H9 (cell line): Measurements from ENCODE around the gene KRTAP12-3. TPM values are rescaled to one million over a fixed set of nuclear protein-coding genes. Genes with fewer than 3 reads are reported as not detected.

Experiments used
- DNase-seq: peaks from one replicate; pipeline ENCODE4 v3.0.0-alpha.2; 2017
- H2AFZ ChIP-seq: one replicate; pipeline ENCODE4 v1.6.1; 2013; ENCODE audit warnings: mild to moderate bottlenecking, low read length, control low read depth, moderate library complexity
- H2AK5ac ChIP-seq: 2 replicates; pipeline ENCODE4 v1.6.1; 2013; ENCODE audit warnings: low read length, control low read depth, mixed read lengths; ENCODE audit not compliant: insufficient read length
- H2BK120ac ChIP-seq: one replicate; pipeline ENCODE4 v1.6.1; 2013; ENCODE audit warnings: low read depth, mild to moderate bottlenecking, low read length, control low read depth, inconsistent platforms; ENCODE audit not compliant: poor library complexity, severe bottlenecking
- H2BK12ac ChIP-seq: 2 replicates; pipeline ENCODE4 v1.6.1; 2013; ENCODE audit warnings: low read length, control low read depth, mixed read lengths, low read depth; ENCODE audit not compliant: insufficient read length
- H2BK15ac ChIP-seq: 2 replicates; pipeline ENCODE4 v1.6.1; 2013; ENCODE audit warnings: low read depth, low read length, control low read depth
- H2BK20ac ChIP-seq: one replicate; pipeline ENCODE4 v1.6.1; 2013; ENCODE audit warnings: low read depth, mild to moderate bottlenecking, low read length, control low read depth, inconsistent platforms; ENCODE audit not compliant: poor library complexity, severe bottlenecking
- H2BK5ac ChIP-seq: 2 replicates; pipeline ENCODE4 v1.6.1; 2013; ENCODE audit warnings: low read length, control low read depth, mixed read lengths; ENCODE audit not compliant: insufficient read length
- H3K14ac ChIP-seq: 2 replicates; pipeline ENCODE4 v1.6.1; 2013; ENCODE audit warnings: low read length, control low read depth; ENCODE audit not compliant: insufficient read depth
- H3K18ac ChIP-seq: 2 replicates; pipeline ENCODE4 v1.6.1; 2013; ENCODE audit warnings: low read depth, mild to moderate bottlenecking, mixed read lengths, low read length, control low read depth; ENCODE audit not compliant: insufficient read length
- H3K23ac ChIP-seq: 2 replicates; pipeline ENCODE4 v1.6.1; 2013; ENCODE audit warnings: low read length, control low read depth, mixed read lengths, low read depth; ENCODE audit not compliant: insufficient read length
- H3K23me2 ChIP-seq: 2 replicates; pipeline ENCODE4 v1.6.1; 2013; ENCODE audit warnings: low read depth, mild to moderate bottlenecking, mixed read lengths, low read length, control low read depth; ENCODE audit not compliant: insufficient read length, poor library complexity, severe bottlenecking
- H3K27ac ChIP-seq: 2 replicates; pipeline ENCODE4 v1.5.1; 2013; ENCODE audit warnings: low read length, control low read depth, mixed read lengths, low read depth; ENCODE audit not compliant: insufficient read length
- H3K27me3 ChIP-seq: 2 replicates; pipeline ENCODE4 v1.6.1; 2013; ENCODE audit warnings: low read length, control low read depth, inconsistent platforms; ENCODE audit not compliant: insufficient read depth
- H3K4ac ChIP-seq: 2 replicates; pipeline ENCODE4 v1.6.1; 2013; ENCODE audit warnings: low read depth, mild to moderate bottlenecking, control low read depth, inconsistent platforms, low read length, moderate library complexity
- H3K4me1 ChIP-seq: 2 replicates; pipeline ENCODE4 v1.6.1; 2013; ENCODE audit warnings: low read length, control low read depth, inconsistent platforms; ENCODE audit not compliant: insufficient read depth
- H3K4me2 ChIP-seq: 2 replicates; pipeline ENCODE4 v1.6.1; 2013; ENCODE audit warnings: low read length, control low read depth, mixed read lengths; ENCODE audit not compliant: insufficient read length, insufficient read depth
- H3K56ac ChIP-seq: 2 replicates; pipeline ENCODE4 v1.6.1; 2013; ENCODE audit warnings: low read depth, mild to moderate bottlenecking, mixed read lengths, low read length, control low read depth; ENCODE audit not compliant: insufficient read length
- H3K79me1 ChIP-seq: 2 replicates; pipeline ENCODE4 v1.6.1; 2013; ENCODE audit warnings: low read depth, mild to moderate bottlenecking, moderate library complexity, low read length, control low read depth, inconsistent platforms; ENCODE audit not compliant: insufficient read depth, poor library complexity, severe bottlenecking
- H3K79me2 ChIP-seq: 2 replicates; pipeline ENCODE4 v1.6.1; 2013; ENCODE audit warnings: low read length, control low read depth, inconsistent platforms; ENCODE audit not compliant: insufficient read depth
- H3K9ac ChIP-seq: 2 replicates; pipeline ENCODE4 v1.6.1; 2013; ENCODE audit warnings: low read length, control low read depth, mixed read lengths; ENCODE audit not compliant: insufficient read length; ENCODE audit errors: extremely low read depth
- H3K9me3 ChIP-seq: one replicate; pipeline ENCODE4 v1.6.1; 2013; ENCODE audit warnings: low read depth, low read length, inconsistent platforms; ENCODE audit not compliant: control insufficient read depth
- H3T11ph ChIP-seq: one replicate; pipeline ENCODE4 v1.6.1; 2013; ENCODE audit warnings: mild to moderate bottlenecking, low read length, control low read depth, inconsistent platforms
- H4K20me1 ChIP-seq: one replicate; pipeline ENCODE4 v1.6.1; 2013; ENCODE audit not compliant: control insufficient read depth, insufficient read length, insufficient read depth
- H4K5ac ChIP-seq: 2 replicates; pipeline ENCODE4 v1.6.1; 2013; ENCODE audit warnings: low read depth, mild to moderate bottlenecking, mixed read lengths, low read length, control low read depth; ENCODE audit not compliant: insufficient read length
- H4K8ac ChIP-seq: replicated peaks from 2 replicates; pipeline ENCODE4 v1.6.1; 2013; ENCODE audit warnings: low read length, control low read depth, mixed read lengths, low read depth; ENCODE audit not compliant: insufficient read length
- H4K91ac ChIP-seq: 2 replicates; pipeline ENCODE4 v1.6.1; 2013; ENCODE audit warnings: low read depth, mild to moderate bottlenecking, moderate library complexity, mixed read lengths, low read length, control low read depth; ENCODE audit not compliant: insufficient read length
- H3K27ac Mint-ChIP-seq, 3 experiments: 2 replicates in 2 of 3; 3 replicates in 1 of 3; pipeline ENCODE4 v1.8.0; 2020 to 2021; ENCODE audit warnings: mixed read lengths in 3 of 3, mild to moderate bottlenecking in 1 of 3, moderate library complexity in 1 of 3
- H3K27me3 Mint-ChIP-seq: 2 replicates; pipeline ENCODE4 v1.8.0; 2021; ENCODE audit warnings: low read depth, mild to moderate bottlenecking, moderate library complexity, mixed read lengths
- H3K36me3 Mint-ChIP-seq, 3 experiments: 2 replicates in 2 of 3; 3 replicates in 1 of 3; pipeline ENCODE4 v1.8.0; 2020 to 2021; ENCODE audit warnings: low read depth in 3 of 3, mixed read lengths in 3 of 3; ENCODE audit not compliant: insufficient read depth in 1 of 3
- H3K4me1 Mint-ChIP-seq, 2 experiments: 2 replicates each; pipeline ENCODE4 v1.8.0; 2020; ENCODE audit warnings: mixed read lengths in 2 of 2
- H3K4me3 Mint-ChIP-seq, 2 experiments: 2 replicates in 1 of 2; 3 replicates in 1 of 2; pipeline ENCODE4 v1.8.0; 2020 to 2021; ENCODE audit warnings: mild to moderate bottlenecking in 2 of 2, mixed read lengths in 2 of 2, moderate library complexity in 1 of 2
- H3K9me3 Mint-ChIP-seq, 2 experiments: 2 replicates in 1 of 2; 3 replicates in 1 of 2; pipeline ENCODE4 v1.8.0; 2020; ENCODE audit warnings: mild to moderate bottlenecking in 2 of 2, mixed read lengths in 2 of 2, moderate library complexity in 1 of 2
- WGBS: extraction: QIAGEN DNeasy Blood & Tissue Kit; methylation state at CpG from one replicate; pipeline ENCODE4 v1.1.7; 2013; ENCODE audit warnings: missing lambda C conversion rate, low lambda C conversion rate, mixed read lengths; ENCODE audit not compliant: insufficient read length; ENCODE audit errors: extremely low coverage; 5-methylcytosine and 5-hydroxymethylcytosine counted together
- total RNA-seq: library from RNA; stranded (reverse); gene quantifications from 2 replicates; pipeline ENCODE4 v1.2.1, GENCODE V29; 2021
- TF ChIP-seq, protein P1 (sequence below): fragments of 200-600 bp; sonication (generic); conservative IDR thresholded peaks from 3 replicates; pipeline ENCODE4 v1.8.0; 2021; ENCODE audit warnings: antibody characterized with exemption, mild to moderate bottlenecking

The KRTAP12-3 gene
- total RNA-seq, 1 experiment from 2014 or later: not detected

DNA sequence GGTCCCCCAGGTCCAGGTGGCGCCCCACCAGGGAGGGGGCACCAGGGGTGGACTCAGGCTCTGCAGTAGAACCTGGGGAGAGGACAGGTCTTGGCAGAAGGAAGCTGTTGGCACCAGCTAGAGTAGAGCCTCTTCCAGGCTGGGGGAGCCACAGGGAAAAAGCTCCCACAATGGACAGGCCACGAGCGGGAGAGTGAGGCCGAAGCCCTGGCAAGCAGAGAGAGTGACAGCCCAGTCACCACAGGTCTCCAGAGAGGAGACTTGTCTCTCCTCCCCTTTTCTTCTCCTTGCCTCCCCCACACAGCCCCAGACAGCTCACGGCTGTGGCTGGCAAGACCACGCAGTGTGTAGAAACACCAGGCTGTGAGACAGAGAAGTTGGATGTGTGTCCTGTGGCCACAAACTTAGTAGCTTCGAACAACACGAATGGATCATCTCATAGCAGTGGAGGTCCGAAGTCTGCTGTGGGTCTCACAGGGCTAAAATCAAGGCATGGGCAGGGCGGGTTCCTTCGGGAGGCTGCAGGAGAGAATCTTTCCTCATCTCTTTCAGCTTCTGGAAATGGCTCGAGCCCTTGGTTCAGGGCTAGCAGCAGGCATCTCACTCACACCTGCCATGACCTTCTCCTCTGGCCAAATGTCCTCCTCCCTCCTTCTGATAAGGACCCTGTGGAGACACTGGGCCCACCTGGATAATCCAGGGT lies 6.6 kb upstream of the KRTAP12-3 start:
- Mint-ChIP-seq H3K9me3 (peaks cover 4 to 11% of the 10 kb centered on the region in 2 experiments), H3K4me1 (peaks cover 13 to 20% of the 10 kb centered on the region in 2 experiments), H3K36me3 (peaks cover 5 to 6% (median 5%) of the 10 kb centered on the region in 3 experiments), H3K27ac (no peak overlapping the region; a peak in 1 of 7 replicates), H3K27me3 (peaks cover 20% of the 10 kb centered on the region), H3K4me3 (no peak overlapping the region)
- no peak overlapping the region for H2AK5ac ChIP-seq
- H4K91ac ChIP-seq: no peak overlapping the region
- no peak overlapping the region for H4K5ac ChIP-seq
- no peaks in the 10 kb centered on the region for H3K4me1 ChIP-seq
- H4K20me1 ChIP-seq: no peaks in the 10 kb centered on the region
- H3K27ac ChIP-seq: no peak overlapping the region
- no CpG with 5 or more reads among the region's 12 CpGs for WGBS
- H3K14ac ChIP-seq: no peak overlapping the region; the same call in 1 of the 2 replicates
- H3K56ac ChIP-seq: no peak overlapping the region
- no peak overlapping the region for H2AFZ ChIP-seq
- H3K79me2 ChIP-seq: no peaks in the 10 kb centered on the region
- H3K4ac ChIP-seq: no peak overlapping the region
- no peak overlapping the region for H2BK15ac ChIP-seq
- no peak overlapping the region for H3K9ac ChIP-seq
- H3T11ph ChIP-seq: no peak overlapping the region
- TF ChIP-seq, protein P1, sequence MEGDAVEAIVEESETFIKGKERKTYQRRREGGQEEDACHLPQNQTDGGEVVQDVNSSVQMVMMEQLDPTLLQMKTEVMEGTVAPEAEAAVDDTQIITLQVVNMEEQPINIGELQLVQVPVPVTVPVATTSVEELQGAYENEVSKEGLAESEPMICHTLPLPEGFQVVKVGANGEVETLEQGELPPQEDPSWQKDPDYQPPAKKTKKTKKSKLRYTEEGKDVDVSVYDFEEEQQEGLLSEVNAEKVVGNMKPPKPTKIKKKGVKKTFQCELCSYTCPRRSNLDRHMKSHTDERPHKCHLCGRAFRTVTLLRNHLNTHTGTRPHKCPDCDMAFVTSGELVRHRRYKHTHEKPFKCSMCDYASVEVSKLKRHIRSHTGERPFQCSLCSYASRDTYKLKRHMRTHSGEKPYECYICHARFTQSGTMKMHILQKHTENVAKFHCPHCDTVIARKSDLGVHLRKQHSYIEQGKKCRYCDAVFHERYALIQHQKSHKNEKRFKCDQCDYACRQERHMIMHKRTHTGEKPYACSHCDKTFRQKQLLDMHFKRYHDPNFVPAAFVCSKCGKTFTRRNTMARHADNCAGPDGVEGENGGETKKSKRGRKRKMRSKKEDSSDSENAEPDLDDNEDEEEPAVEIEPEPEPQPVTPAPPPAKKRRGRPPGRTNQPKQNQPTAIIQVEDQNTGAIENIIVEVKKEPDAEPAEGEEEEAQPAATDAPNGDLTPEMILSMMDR: no peak
- no peak overlapping the region for H2BK20ac ChIP-seq
- no peaks in the 10 kb centered on the region for H3K27me3 ChIP-seq
- peaks cover 2% of the 10 kb centered on the region for H3K23me2 ChIP-seq
- H4K8ac ChIP-seq: no peak overlapping the region
- no peak overlapping the region for H2BK5ac ChIP-seq
- DNase-seq: no peak
- no peak overlapping the region for H2BK120ac ChIP-seq
- no peak overlapping the region for H3K18ac ChIP-seq
- H3K79me1 ChIP-seq: no peaks in the 10 kb centered on the region
- H3K4me2 ChIP-seq: no peak overlapping the region
- no peaks in the 10 kb centered on the region for H3K9me3 ChIP-seq
- H2BK12ac ChIP-seq: no peak overlapping the region
- no peak overlapping the region for H3K23ac ChIP-seq
